HFFc6 (cell line): Measurements from ENCODE around the gene ESPNL. TPM values are rescaled to one million over a fixed set of nuclear protein-coding genes. Genes with fewer than 3 reads are reported as not detected.

Source experiments
- DNase-seq: peaks from one replicate; pipeline ENCODE4 v3.0.0-alpha.2; 2018
- H3K27ac Mint-ChIP-seq: 2 replicates; pipeline ENCODE4 v1.8.0; 2020; ENCODE audit warnings: mild to moderate bottlenecking, mixed read lengths
- H3K27me3 Mint-ChIP-seq: 2 replicates; pipeline ENCODE4 v1.8.0; 2021; ENCODE audit warnings: mild to moderate bottlenecking, moderate library complexity, mixed read lengths; ENCODE audit not compliant: insufficient read depth
- H3K36me3 Mint-ChIP-seq: 2 replicates; pipeline ENCODE4 v1.8.0; 2021; ENCODE audit warnings: low read depth, mixed read lengths
- H3K4me1 Mint-ChIP-seq: 2 replicates; pipeline ENCODE4 v1.8.0; 2020; ENCODE audit warnings: low read depth, mixed read lengths
- H3K4me3 Mint-ChIP-seq: 2 replicates; pipeline ENCODE4 v1.8.0; 2020; ENCODE audit warnings: mild to moderate bottlenecking, moderate library complexity, mixed read lengths
- H3K9me3 Mint-ChIP-seq: 2 replicates; pipeline ENCODE4 v1.8.0; 2020; ENCODE audit warnings: mild to moderate bottlenecking, mixed read lengths
- total RNA-seq, 6 experiments: library from RNA; stranded (reverse); fragmentation: NEBNext Ultra II Directional; extraction: Animal tissue kit (Norgen Biotek cat#: 25700); gene quantifications; 2 replicates in 1 of 6; 3 replicates in 5 of 6; pipeline ENCODE4 v1.2.3, GENCODE V29; 2021
- TF ChIP-seq, protein P1 (sequence below): fragments of 200-600 bp; sonication (generic); IDR thresholded peaks from 2 replicates; pipeline ENCODE4 v1.5.0; 2021; ENCODE audit warnings: antibody characterized with exemption, mild to moderate bottlenecking

ESPNL gene
- total RNA-seq, 6 experiments from 2014 or later, result 1.0 to 3.0 (median 2.6) TPM

DNA sequence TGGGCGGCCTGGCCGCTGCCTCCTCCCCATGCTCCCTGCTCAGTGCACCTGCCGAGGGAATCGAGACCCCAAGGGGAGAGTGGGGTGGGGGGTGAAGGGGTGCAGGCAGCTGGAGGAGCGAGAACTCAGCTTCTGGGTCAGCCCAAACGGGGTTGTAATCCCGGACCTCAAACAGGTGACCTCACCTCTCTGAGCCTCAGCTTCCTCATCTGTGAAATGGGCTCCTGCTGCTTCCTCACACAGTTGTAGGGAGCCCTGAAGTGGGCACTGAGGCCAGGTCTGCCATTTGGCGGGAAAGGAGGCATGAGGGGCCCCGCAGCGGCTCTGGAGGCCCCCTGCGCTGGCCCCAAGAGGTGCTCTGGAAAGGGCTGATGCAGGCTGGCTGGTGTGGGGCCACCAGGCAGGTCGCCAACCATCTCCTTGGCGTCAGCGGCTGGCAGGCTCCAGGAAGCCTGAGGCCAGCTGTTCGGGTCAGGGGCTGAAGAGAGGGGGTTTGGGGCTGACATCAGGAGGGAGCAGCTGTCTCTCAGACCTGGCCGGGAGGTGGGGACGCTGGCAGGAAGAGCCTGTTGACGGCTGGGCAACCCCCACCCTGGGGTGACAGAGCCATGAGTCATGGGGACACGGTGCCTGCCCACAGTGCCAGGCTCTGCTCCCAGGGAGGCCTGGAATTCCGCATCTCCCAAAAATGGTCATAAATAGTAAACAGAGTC lies 43.3 kb downstream of the ESPNL start:
- peak overlapping the region; percentile 65 for H3K27ac Mint-ChIP-seq
- DNase-seq, result peak; percentile 56
- no peaks in the 10 kb centered on the region for H3K9me3 Mint-ChIP-seq

DNA sequence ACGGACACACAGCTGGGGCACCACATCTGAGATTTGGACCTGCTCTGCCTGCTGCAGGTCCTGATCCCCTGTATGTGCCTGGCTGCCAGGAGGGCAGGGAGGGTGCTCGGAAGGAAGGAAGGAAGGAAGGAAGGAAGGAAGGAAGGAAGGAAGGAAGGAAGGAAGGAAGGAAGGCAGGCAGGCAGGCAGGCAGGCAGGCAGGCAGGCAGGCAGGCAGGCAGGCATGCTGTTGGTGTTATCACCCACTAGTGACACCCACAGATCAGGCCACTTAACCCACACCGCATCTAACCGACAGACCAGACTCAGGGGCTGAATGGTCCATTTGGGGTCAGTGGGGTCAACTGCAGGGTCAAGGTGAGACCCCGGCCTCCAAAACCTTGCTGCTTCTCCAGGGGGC lies 44.1 kb downstream of the ESPNL start:
- H3K4me3 Mint-ChIP-seq, result no peak overlapping the region
- TF ChIP-seq, protein P1, sequence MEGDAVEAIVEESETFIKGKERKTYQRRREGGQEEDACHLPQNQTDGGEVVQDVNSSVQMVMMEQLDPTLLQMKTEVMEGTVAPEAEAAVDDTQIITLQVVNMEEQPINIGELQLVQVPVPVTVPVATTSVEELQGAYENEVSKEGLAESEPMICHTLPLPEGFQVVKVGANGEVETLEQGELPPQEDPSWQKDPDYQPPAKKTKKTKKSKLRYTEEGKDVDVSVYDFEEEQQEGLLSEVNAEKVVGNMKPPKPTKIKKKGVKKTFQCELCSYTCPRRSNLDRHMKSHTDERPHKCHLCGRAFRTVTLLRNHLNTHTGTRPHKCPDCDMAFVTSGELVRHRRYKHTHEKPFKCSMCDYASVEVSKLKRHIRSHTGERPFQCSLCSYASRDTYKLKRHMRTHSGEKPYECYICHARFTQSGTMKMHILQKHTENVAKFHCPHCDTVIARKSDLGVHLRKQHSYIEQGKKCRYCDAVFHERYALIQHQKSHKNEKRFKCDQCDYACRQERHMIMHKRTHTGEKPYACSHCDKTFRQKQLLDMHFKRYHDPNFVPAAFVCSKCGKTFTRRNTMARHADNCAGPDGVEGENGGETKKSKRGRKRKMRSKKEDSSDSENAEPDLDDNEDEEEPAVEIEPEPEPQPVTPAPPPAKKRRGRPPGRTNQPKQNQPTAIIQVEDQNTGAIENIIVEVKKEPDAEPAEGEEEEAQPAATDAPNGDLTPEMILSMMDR, result no peak
- DNase-seq, result no peak
- H3K9me3 Mint-ChIP-seq, result no peaks in the 10 kb centered on the region
- peaks cover 22% of the 10 kb centered on the region for H3K4me1 Mint-ChIP-seq
- H3K36me3 Mint-ChIP-seq, result no peaks in the 10 kb centered on the region
- no peak overlapping the region for H3K27ac Mint-ChIP-seq
- H3K27me3 Mint-ChIP-seq, result peaks cover 3% of the 10 kb centered on the region

More for the DNA sequence above, 43.3 kb downstream of the ESPNL start:
- Mint-ChIP-seq H3K4me3 (0 out of 2 replicates have a peak overlapping the region, but pooled peaks have one; percentile 41), H3K27me3 (peaks cover 3% of the 10 kb centered on the region), H3K36me3 (no peaks in the 10 kb centered on the region), H3K4me1 (peaks cover 22% of the 10 kb centered on the region)
- TF ChIP-seq, protein P1, result no peak

DNA sequence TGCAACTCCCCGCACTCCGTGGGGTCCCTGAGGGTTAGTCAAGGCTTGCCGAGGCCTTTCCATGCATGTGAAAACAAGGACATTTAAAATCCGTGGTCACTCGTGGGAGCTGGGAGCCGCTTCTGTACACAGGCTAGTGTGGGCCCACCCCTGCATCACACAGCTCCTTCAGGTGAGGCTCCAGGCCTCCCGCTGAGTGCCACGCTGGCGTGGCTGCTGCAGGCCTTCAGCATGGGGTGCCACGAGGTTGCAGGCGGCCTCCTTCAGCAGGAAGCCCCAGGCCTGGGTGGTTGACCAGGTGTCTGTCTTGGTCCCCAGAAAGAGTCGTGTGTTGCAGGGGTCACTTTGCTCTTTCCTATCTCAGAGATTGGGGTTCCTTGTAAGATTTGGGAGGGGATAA lies 44.9 kb downstream of the ESPNL start:
- Mint-ChIP-seq H3K4me3 (no peak overlapping the region), H3K27ac (no peak overlapping the region), H3K36me3 (no peaks in the 10 kb centered on the region), H3K4me1 (peaks cover 22% of the 10 kb centered on the region), H3K9me3 (no peaks in the 10 kb centered on the region), H3K27me3 (peaks cover 3% of the 10 kb centered on the region)
- TF ChIP-seq, protein P1, result no peak
- DNase-seq, result no peak

DNA sequence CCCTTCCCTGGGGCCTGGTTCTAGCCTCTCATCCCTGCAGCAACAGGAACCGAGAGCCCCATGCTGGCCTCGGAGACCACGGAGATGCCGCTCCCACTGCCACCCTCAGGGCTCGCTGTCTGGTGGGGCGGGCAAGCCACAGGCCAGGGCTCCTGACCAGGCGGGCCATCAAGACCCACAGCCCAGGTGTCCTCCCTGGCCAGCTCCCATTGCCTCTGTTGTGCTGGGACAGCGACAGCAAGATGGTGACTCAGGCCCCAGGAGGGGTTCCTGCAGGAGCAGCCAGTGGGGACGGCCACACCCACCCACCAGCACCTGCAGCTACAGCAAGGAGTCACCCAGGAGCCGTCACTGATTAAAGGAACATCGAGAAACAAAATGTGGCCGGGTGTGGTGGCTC lies 45.7 kb downstream of the ESPNL start:
- Mint-ChIP-seq H3K36me3 (no peaks in the 10 kb centered on the region), H3K27me3 (peaks cover 3% of the 10 kb centered on the region), H3K4me1 (peaks cover 22% of the 10 kb centered on the region), H3K4me3 (no peak overlapping the region), H3K9me3 (no peaks in the 10 kb centered on the region), H3K27ac (no peak overlapping the region)
- DNase-seq, result no peak
- TF ChIP-seq, protein P1, result no peak

DNA sequence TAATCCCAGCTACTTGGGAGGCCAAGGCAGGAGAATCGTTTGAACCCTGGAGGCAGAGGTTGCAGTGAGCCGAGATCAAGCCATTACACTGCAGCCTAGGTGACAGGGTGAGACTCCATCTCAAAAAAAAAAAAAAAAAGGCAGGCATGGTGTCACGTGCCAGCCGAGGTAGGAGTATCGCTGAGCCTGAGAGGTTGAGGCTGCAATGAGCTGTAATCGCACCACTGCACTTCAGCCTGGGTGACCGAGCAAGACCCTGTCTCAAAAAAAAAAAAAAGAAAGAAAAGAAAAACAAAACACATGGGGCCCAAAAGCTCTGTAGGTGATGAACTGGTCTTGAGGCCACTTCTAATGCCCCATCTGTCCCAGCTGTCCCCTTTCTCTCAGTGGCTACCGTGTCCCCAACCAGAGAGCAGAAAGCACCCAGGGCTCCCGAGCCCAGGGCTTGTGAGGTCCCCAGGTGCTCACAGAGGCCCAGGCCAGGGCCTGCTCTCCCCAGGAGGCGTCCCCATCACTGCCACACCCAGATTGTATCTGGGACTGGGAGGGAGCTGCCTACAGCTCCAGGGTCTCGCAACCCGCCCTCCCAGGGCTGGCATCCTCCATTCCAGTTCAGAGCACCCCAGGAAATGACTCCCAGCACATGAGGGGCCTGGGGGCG lies 46.9 kb downstream of the ESPNL start:
- H3K9me3 Mint-ChIP-seq, result no peaks in the 10 kb centered on the region
- no peaks in the 10 kb centered on the region for H3K36me3 Mint-ChIP-seq
- H3K4me3 Mint-ChIP-seq, result no peak overlapping the region
- H3K27me3 Mint-ChIP-seq, result peaks cover 3% of the 10 kb centered on the region
- TF ChIP-seq, protein P1, result no peak
- peaks cover 14% of the 10 kb centered on the region for H3K4me1 Mint-ChIP-seq
- H3K27ac Mint-ChIP-seq, result no peak overlapping the region
- no peak for DNase-seq
